MM.1S (cell line): ENCODE results near the gene TMEM14B.

ENCODE experiments used
- DNase-seq: peaks from one replicate; pipeline ENCODE4 v3.0.0-alpha.2; 2015
- H2AFZ ChIP-seq: fragments of 300-600 bp; sonication (generic); 2 replicates; pipeline ENCODE4 v1.6.0; 2016; ENCODE audit warnings: antibody characterized with exemption, low read length
- H3F3A ChIP-seq: fragments of 300-600 bp; sonication (generic); 2 replicates; pipeline ENCODE4 v1.6.1; 2016; ENCODE audit warnings: mild to moderate bottlenecking, antibody characterized with exemption, low read length, moderate library complexity, mixed read lengths; ENCODE audit not compliant: insufficient read depth
- H3K27ac ChIP-seq: fragments of 300-600 bp; sonication (generic); 2 replicates; pipeline ENCODE4 v1.5.1; 2016; ENCODE audit warnings: mild to moderate bottlenecking, low read length
- H3K27me3 ChIP-seq: fragments of 300-600 bp; sonication (generic); replicated peaks from 2 replicates; pipeline ENCODE4 v1.6.0; 2016; ENCODE audit warnings: low read length; ENCODE audit not compliant: insufficient read depth
- H3K36me3 ChIP-seq: fragments of 300-600 bp; sonication (generic); replicated peaks from 2 replicates; pipeline ENCODE4 v1.6.1; 2016; ENCODE audit warnings: mild to moderate bottlenecking, low read length, mixed read lengths; ENCODE audit not compliant: insufficient read depth
- H3K4me1 ChIP-seq: fragments of 300-600 bp; sonication (generic); 2 replicates; pipeline ENCODE4 v1.6.1; 2016; ENCODE audit warnings: low read length, mixed read lengths
- H3K4me2 ChIP-seq: fragments of 300-600 bp; sonication (generic); 2 replicates; pipeline ENCODE4 v1.6.0; 2016; ENCODE audit warnings: low read depth, low read length
- H3K4me3 ChIP-seq: fragments of 300-600 bp; sonication (generic); 2 replicates; pipeline ENCODE4 v1.5.1; 2016; ENCODE audit warnings: low read length, mixed read lengths
- H3K79me2 ChIP-seq: fragments of 300-600 bp; sonication (generic); 2 replicates; pipeline ENCODE4 v1.6.1; 2016; ENCODE audit warnings: mixed run types, low read length, mixed read lengths
- H3K9ac ChIP-seq: fragments of 300-600 bp; sonication (generic); 2 replicates; pipeline ENCODE4 v1.6.1; 2016; ENCODE audit warnings: low read length, mixed read lengths
- H3K9me2 ChIP-seq: fragments of 300-600 bp; sonication (generic); replicated peaks from 2 replicates; pipeline ENCODE4 v1.6.1; 2016; ENCODE audit warnings: mild to moderate bottlenecking, low read length, mixed read lengths; ENCODE audit not compliant: insufficient read depth
- H3K9me3 ChIP-seq: fragments of 300-600 bp; sonication (generic); replicated peaks from 2 replicates; pipeline ENCODE4 v1.6.1; 2016; ENCODE audit warnings: mild to moderate bottlenecking, low read length, mixed read lengths; ENCODE audit not compliant: insufficient read depth
- H4K20me1 ChIP-seq: fragments of 300-600 bp; sonication (generic); 2 replicates; pipeline ENCODE4 v1.6.1; 2016; ENCODE audit warnings: mild to moderate bottlenecking, low read length, moderate library complexity, mixed read lengths; ENCODE audit not compliant: insufficient read depth
- CTCF ChIP-seq: fragments of 300-600 bp; sonication (generic); IDR thresholded peaks from 2 replicates; pipeline ENCODE4 v1.5.1; 2016; ENCODE audit warnings: antibody characterized with exemption, low read length, mixed read lengths
- EZH2 ChIP-seq: fragments of 300-600 bp; sonication (generic); optimal IDR thresholded peaks from 2 replicates; pipeline ENCODE3; 2017; ENCODE audit warnings: low read depth, mild to moderate bottlenecking, antibody characterized with exemption, low read length, mixed read lengths
- EZH2phosphoT487 ChIP-seq: fragments of 300-600 bp; sonication (generic); IDR thresholded peaks from 2 replicates; pipeline ENCODE4 v1.6.1; 2018; ENCODE audit warnings: antibody characterized with exemption, low read length

TMEM14B gene

GRCh38 chr6:10721850-10722569 is 25.6 kb upstream of the TMEM14B start:
- Histone ChIP-seq H3F3A (peaks cover 14% of the 10 kb centered on the region; the same call in 1 of the 2 replicates), H3K79me2 (no peaks in the 10 kb centered on the region), H3K4me1 (no peaks in the 10 kb centered on the region; the same call in 1 of the 2 replicates), H3K4me2 (peak overlapping the region; percentile 98), H2AFZ (peak overlapping the region; percentile 79), H4K20me1 (no peaks in the 10 kb centered on the region), H3K9me3 (no peaks in the 10 kb centered on the region), H3K9ac (peak overlapping the region; percentile 65; the same call in 1 of the 2 replicates), H3K36me3 (no peaks in the 10 kb centered on the region), H3K9me2 (no peaks in the 10 kb centered on the region), H3K27me3 (no peaks in the 10 kb centered on the region), H3K4me3 (peak overlapping the region; percentile 68), H3K27ac (peak overlapping the region; percentile 63; the same call in 1 of the 2 replicates)
- TF ChIP-seq EZH2 = no peak
- no peak for TF ChIP-seq EZH2phosphoT487
- no peak for TF ChIP-seq CTCF
- no peak for DNase-seq

- TF ChIP-seq CTCF = no peak
- TF ChIP-seq EZH2 = no peak
- no peak for TF ChIP-seq EZH2phosphoT487
- Histone ChIP-seq H4K20me1 (no peaks in the 10 kb centered on the region), H3K4me3 (peak overlapping the region; percentile 68), H3K27ac (peak overlapping the region; percentile 63; the same call in 1 of the 2 replicates), H2AFZ (peak overlapping the region; percentile 79), H3K9ac (peak overlapping the region; percentile 65), H3F3A (peaks cover 14% of the 10 kb centered on the region; the same call in 1 of the 2 replicates), H3K36me3 (no peaks in the 10 kb centered on the region), H3K9me3 (no peaks in the 10 kb centered on the region), H3K4me1 (no peaks in the 10 kb centered on the region; the same call in 1 of the 2 replicates), H3K79me2 (no peaks in the 10 kb centered on the region), H3K27me3 (no peaks in the 10 kb centered on the region), H3K9me2 (no peaks in the 10 kb centered on the region), H3K4me2 (peak overlapping the region; percentile 98)
- DNase-seq = no peak
Observed at GRCh38 chr6:10722570-10722819, 25.1 kb upstream of the TMEM14B start.

GRCh38 chr6:10722820-10723566 is 24.6 kb upstream of the TMEM14B start, which contains the start of gene TMEM14C:
Gene TMEM14C (plus strand): TSS chr6:10723070. CDS start chr6:10724614, 1,544 bp downstream.
- no peaks in the 10 kb centered on the region for H3K9me3 ChIP-seq
- H3K4me2 ChIP-seq = peak within 1 kb of the TSS; percentile 98
- no peaks in the 10 kb centered on the region; the same call in 1 of the 2 replicates for H3K4me1 ChIP-seq
- peak within 1 kb of the TSS; percentile 79 for H2AFZ ChIP-seq
- H3K27me3 ChIP-seq = no peaks in the 10 kb centered on the region
- H3K36me3 ChIP-seq = no peaks in the 10 kb centered on the region
- H4K20me1 ChIP-seq = no peaks in the 10 kb centered on the region
- peak; percentile 91 for DNase-seq
- H3K9ac ChIP-seq = peak within 1 kb of the TSS; percentile 65
- TF ChIP-seq CTCF (no peak), EZH2phosphoT487 (no peak), EZH2 (no peak)
- H3K27ac ChIP-seq = peak within 1 kb of the TSS; percentile 63; the same call in 1 of the 2 replicates
- peak within 1 kb of the TSS; percentile 68 for H3K4me3 ChIP-seq
- H3K9me2 ChIP-seq = no peaks in the 10 kb centered on the region
- peaks cover 14% of the 10 kb centered on the region; the same call in 1 of the 2 replicates for H3F3A ChIP-seq
- H3K79me2 ChIP-seq = no peaks in the 10 kb centered on the region
